GM12878 (cell line): ENCODE results near the gene RAP1A. TPM values are rescaled to one million over a fixed set of nuclear protein-coding genes. Genes with fewer than 3 reads are reported as not detected.

Experiments used
- ATAC-seq: fragments of 200-7000 bp; cut with Tn5 transposase; 3 replicates; pipeline ENCODE4 v1.9.1; 2020; ENCODE audit warnings: mild to moderate bottlenecking, moderate library complexity
- BruUV-seq: library from RNA; stranded (reverse); fragments of 400-500 nt; replicated peaks from 2 replicates; lab custom pipeline; 2021; lab: Mats Ljungman, UMichigan
- CTCF ChIA-PET: fragments of 300-600 bp; sonication (Branson Sonifier 250); formaldehyde crosslinking; extraction: SDS; loops from one replicate; lab custom pipeline; 2021; ENCODE audit warnings: inconsistent platforms; lab: Yijun Ruan, JAX
- POLR2A ChIA-PET: fragments of 350-600 bp; formaldehyde crosslinking; extraction: SDS; loops from one replicate; lab custom pipeline; 2021; ENCODE audit warnings: inconsistent platforms; lab: Charles Lee
- RAD21 ChIA-PET: fragments of 300-600 bp; sonication (Branson Sonifier 250); formaldehyde crosslinking; loops from one replicate; lab custom pipeline; 2023; ENCODE audit warnings: antibody characterized with exemption; ENCODE audit not compliant: unreplicated experiment; lab: Charles Lee
- SMC1A ChIA-PET: fragments of 300-600 bp; sonication (Branson Sonifier 250); formaldehyde crosslinking; loops from one replicate; lab custom pipeline; 2023; ENCODE audit not compliant: unreplicated experiment, uncharacterized antibody; lab: Charles Lee
- DNase-seq: peaks from one replicate; pipeline ENCODE4 v3.0.0-alpha.2; 2011; ENCODE audit warnings: low read depth, low spot score
- FAIRE-seq: peaks from 3 replicates; lab custom pipeline; 2011; peaks lifted over from hg19 to GRCh38; lab: Jason Lieb, UNC
- H2AFZ ChIP-seq: 2 replicates; pipeline ENCODE4 v1.6.0; 2011; ENCODE audit warnings: low read depth, low read length, control low read depth; ENCODE audit not compliant: control insufficient read depth
- H3K27ac ChIP-seq: 2 replicates; pipeline ENCODE4 v1.5.1; 2011; ENCODE audit warnings: control low read depth; ENCODE audit not compliant: control insufficient read depth, insufficient read depth
- H3K27me3 ChIP-seq, 2 experiments: replicated peaks in 1 of 2; 2 replicates each; pipeline versions ENCODE4 v1.6.0 to v1.6.1; 2011; ENCODE audit warnings: low read length in 1 of 2; ENCODE audit not compliant: control insufficient read depth in 2 of 2, insufficient read depth in 2 of 2
- H3K36me3 ChIP-seq, 2 experiments: 2 replicates each; pipeline ENCODE4 v1.5.1; 2011; ENCODE audit warnings: low read length in 1 of 2; ENCODE audit not compliant: control insufficient read depth in 2 of 2, insufficient read depth in 2 of 2
- H3K4me1 ChIP-seq: 2 replicates; pipeline ENCODE4 v1.6.1; 2011; ENCODE audit warnings: mild to moderate bottlenecking, low read length, moderate library complexity, mixed read lengths; ENCODE audit not compliant: control insufficient read depth, insufficient read depth
- H3K4me2 ChIP-seq: 2 replicates; pipeline ENCODE4 v1.6.0; 2011; ENCODE audit warnings: control low read depth; ENCODE audit not compliant: control insufficient read depth, insufficient read depth
- H3K4me3 ChIP-seq: fragments of 200-600 bp; sonication (generic); 2 replicates; pipeline ENCODE4 v1.5.1; 2016
- H3K79me2 ChIP-seq: 2 replicates; pipeline ENCODE4 v1.6.0; 2011; ENCODE audit warnings: low read length; ENCODE audit not compliant: control insufficient read depth, insufficient read depth
- H3K9ac ChIP-seq: 2 replicates; pipeline ENCODE4 v1.8.0; 2011; ENCODE audit warnings: low read length, control low read depth, mixed read lengths; ENCODE audit not compliant: control insufficient read depth, insufficient read depth
- H3K9me3 ChIP-seq: replicated peaks from 3 replicates; pipeline ENCODE4 v1.5.1; 2011; ENCODE audit warnings: mild to moderate bottlenecking, low read length; ENCODE audit not compliant: control insufficient read depth, insufficient read depth
- H4K20me1 ChIP-seq: 2 replicates; pipeline ENCODE4 v1.6.0; 2011; ENCODE audit not compliant: control insufficient read depth, insufficient read depth
- ASH2L ChIP-seq: fragments of 300-600, 200-600 bp; sonication (generic); IDR thresholded peaks from 2 replicates; pipeline ENCODE4 v1.6.1; 2017; ENCODE audit warnings: low read depth, mild to moderate bottlenecking, borderline replicate concordance
- ELK1 ChIP-seq: IDR thresholded peaks from 2 replicates; pipeline ENCODE4 v1.6.1; 2012; ENCODE audit warnings: low read depth, low read length, improper control_type of control experiment
- ETV6 ChIP-seq, 2 experiments: fragments of 450-650 bp in 1 of 2; IDR thresholded peaks in 1 of 2; conservative IDR thresholded peaks in 1 of 2; 2 replicates each; pipeline ENCODE4 v1.6.1; 2014; ENCODE audit warnings: antibody characterized with exemption in 1 of 2, borderline replicate concordance in 1 of 2, low read depth in 1 of 2, mild to moderate bottlenecking in 1 of 2, moderate library complexity in 1 of 2
- GABPA ChIP-seq: IDR thresholded peaks from 2 replicates; pipeline ENCODE4 v1.6.1; 2014; ENCODE audit warnings: antibody characterized with exemption, low read depth, mild to moderate bottlenecking, inconsistent platforms
- KDM1A ChIP-seq: fragments of 200-600 bp; sonication (generic); IDR thresholded peaks from 2 replicates; pipeline ENCODE4 v1.6.1; 2016; ENCODE audit warnings: borderline replicate concordance
- MLLT1 ChIP-seq: fragments of 450-650 bp; IDR thresholded peaks from 2 replicates; pipeline ENCODE4 v1.6.1; 2016; ENCODE audit warnings: mild to moderate bottlenecking
- PBX3 ChIP-seq: IDR thresholded peaks from 2 replicates; pipeline ENCODE4 v1.6.1; 2011; ENCODE audit warnings: mild to moderate bottlenecking, low read depth, low read length, moderate library complexity; ENCODE audit not compliant: insufficient replicate concordance
- RB1 ChIP-seq: fragments of 450-650 bp; formaldehyde crosslinking; IDR thresholded peaks from 2 replicates; pipeline ENCODE4 v1.6.1; 2017; ENCODE audit warnings: mild to moderate bottlenecking, borderline replicate concordance
- STAT1 ChIP-seq: fragments of 450-650 bp; conservative IDR thresholded peaks from 2 replicates; pipeline ENCODE4 v1.6.1; 2014; ENCODE audit warnings: antibody characterized with exemption, mild to moderate bottlenecking
- ZBTB11 ChIP-seq: fragments of 450-650 bp; formaldehyde crosslinking; IDR thresholded peaks from 2 replicates; pipeline ENCODE4 v1.5.0; 2022; ENCODE audit warnings: mild to moderate bottlenecking, missing genetic modification characterization
- ZNF217 ChIP-seq: fragments of 450-650 bp; IDR thresholded peaks from 2 replicates; pipeline ENCODE4 v1.6.1; 2017; ENCODE audit warnings: antibody characterized with exemption, mild to moderate bottlenecking
- WGBS: methylation state at CpG from one replicate; pipeline ENCODE4 v1.1.6; 2016; ENCODE audit warnings: low lambda C conversion rate; ENCODE audit not compliant: insufficient replicate concordance, insufficient coverage; ENCODE audit errors: missing lambda C conversion rate; 5-methylcytosine and 5-hydroxymethylcytosine counted together
- in situ Hi-C: fragments of 300-500 bp; cut with MboI; formaldehyde crosslinking; loops from 9 replicates; pipeline ENCODE4 v1.14.3; 2018; ENCODE audit warnings: mixed read lengths
- intact Hi-C: fragments of 100-400 bp; cut with micrococcal nuclease; formaldehyde crosslinking; loops from one replicate; pipeline ENCODE4 v1.14.2; 2022; ENCODE audit not compliant: unreplicated experiment
- polyA plus RNA-seq, 11 experiments: library from polyadenylated mRNA; depleted of rRNA in 4 of 11; unstranded in 6 of 11; stranded (reverse) in 5 of 11; fragments of >200 nt; fragmentation: Nextera tagmentation in 4 of 11; fragmentation: Illumina TruSeq in 1 of 11; extraction: Ambion mirVana in 4 of 11; extraction: Trizol in 1 of 11; gene quantifications; 1 replicate in 1 of 11; 2 replicates in 10 of 11; pipeline versions ENCODE4 v1.2.1 to v1.2.3, GENCODE V29; 2011 to 2016; ENCODE audit warnings: inconsistent platforms in 2 of 11, missing spikeins in 2 of 11, low read depth in 1 of 11
- total RNA-seq, 4 experiments: library from RNA; depleted of rRNA in 3 of 4; stranded (reverse); fragments of >200 nt in 3 of 4; fragmentation: Illumina TruSeq in 1 of 4; extraction: Trizol in 1 of 4; gene quantifications; 2 replicates each; pipeline versions ENCODE4 v1.2.1 to v1.2.3, GENCODE V29; 2013 to 2021

RAP1A gene
- total and polyA plus RNA-seq, 10 of the 15 experiments (the other 5 are each of a cell fraction or from before 2014, with no cell fraction given) = 38.4 to 213 (median 86.0) TPM

DNA sequence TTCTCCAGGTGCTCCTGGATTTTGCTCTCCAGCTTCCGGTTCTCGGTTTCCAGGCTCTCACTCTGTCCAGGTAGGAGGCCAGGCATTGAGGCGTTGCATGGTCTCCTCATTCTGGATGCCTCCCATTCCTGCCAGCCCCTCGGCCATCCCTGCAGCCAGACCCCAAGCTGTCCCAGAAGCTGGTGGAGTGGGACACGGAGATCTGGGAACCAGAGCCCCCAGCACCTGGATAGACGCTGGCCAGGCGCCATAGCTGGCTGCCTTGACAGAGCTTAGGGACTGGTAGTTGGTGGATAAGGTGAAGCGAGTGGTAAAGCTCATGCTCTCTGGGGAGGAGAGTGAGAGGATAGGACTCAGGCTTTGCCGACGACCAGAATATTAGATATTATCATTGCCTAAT lies 29.6 kb downstream of the RAP1A start:
- H3K9me3 ChIP-seq = no peaks in the 10 kb centered on the region; the same call in 2 of the 3 replicates
- no peak overlapping the region for H3K4me3 ChIP-seq
- H4K20me1 ChIP-seq = peaks cover 3% of the 10 kb centered on the region
- no TSS peak for BruUV-seq
- no peak overlapping the region for H3K27ac ChIP-seq
- no peak overlapping the region for H3K9ac ChIP-seq
- intact Hi-C loops = no loop called here
- ChIA-PET CTCF (interaction anchor here (0.8 to 2.6 kb wide), 5 partner anchors 56 to 142 kb away, joined by 3 to 8 read pairs (median 5); no protein-coding TSS in a partner anchor), SMC1A (interaction anchor here (0.5 to 2.4 kb wide), 11 partner anchors 9 to 141 kb away, joined by 3 to 7 read pairs (median 3); partner anchors contain the start of gene RAP1A), RAD21 (interaction anchor here (0.8 to 2.2 kb wide), 11 partner anchors 9 to 141 kb away, joined by 3 to 13 read pairs (median 4); no protein-coding TSS in a partner anchor), POLR2A (interaction anchor here (0.6 to 1.4 kb wide), 4 partner anchors 9 to 141 kb away, joined by 3 to 4 read pairs (median 4); no protein-coding TSS in a partner anchor)
- ATAC-seq (no peak), DNase-seq (no peak), FAIRE-seq (no peak)
- H3K27me3 ChIP-seq = no peaks in the 10 kb centered on the region
- no peak overlapping the region for H2AFZ ChIP-seq
- in situ Hi-C loops = loop anchor here (5.0 kb wide), 1 partner anchor 142 kb away; no protein-coding TSS in a partner anchor
- H3K4me1 ChIP-seq = peaks cover 3% of the 10 kb centered on the region; the same call in 1 of the 2 replicates
- H3K4me2 ChIP-seq = no peak overlapping the region
- H3K36me3 ChIP-seq = peaks cover 10 to 11% of the 10 kb centered on the region in 2 experiments
- H3K79me2 ChIP-seq = peaks cover 88% of the 10 kb centered on the region
- WGBS = 88% methylated on average over 10 of the region's 10 CpGs
- TF ChIP-seq ZNF217 (no peak), ZBTB11 (CRISPR knock-in tag) (no peak), KDM1A (no peak), ETV6 (conservative IDR thresholded peaks at IDR 0.05 in 1 of 2, IDR thresholded peaks at IDR 0.05 in 1 of 2; ENCODE audit: borderline replicate concordance in 1 of 2, low read depth in 1 of 2) (no peak), ASH2L (no peak), ELK1 (no peak), GABPA (no peak), STAT1 (no peak), RB1 (no peak), MLLT1 (no peak), PBX3 (no peak)
